Amniotic epithelial cell (primary cell): ENCODE data around the gene CRY1.
"Not testable (repeated sequence)": the region's sequence is repeated elsewhere in the genome, so short reads cannot be mapped to it uniquely, and the experiment has no call there.

Source experiments
- DNase-seq: peaks from one replicate; pipeline ENCODE4 v3.0.0-alpha.2; 2010; ENCODE audit warnings: low read depth

CRY1 gene

DNA sequence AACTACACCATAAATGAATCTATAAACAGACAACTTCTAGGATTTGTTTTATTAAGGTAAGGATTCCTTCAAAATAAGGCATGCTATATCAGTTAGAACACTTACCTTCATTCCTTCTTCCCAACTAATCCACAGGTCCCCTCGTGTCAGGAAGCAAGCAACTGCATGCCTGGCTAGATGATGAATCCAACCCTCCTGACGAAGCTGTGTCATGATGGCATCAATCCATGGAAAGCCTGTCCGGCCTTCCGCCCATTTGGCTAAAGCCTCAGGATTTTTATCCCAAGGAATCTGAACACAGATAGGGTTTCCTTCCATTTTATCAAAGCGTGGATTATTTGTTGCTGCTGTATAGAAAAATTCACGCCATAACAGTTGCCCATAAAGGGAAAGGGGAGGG, 93.9 kb downstream of the CRY1 start:
- peak; percentile 81 for DNase-seq

DNA sequence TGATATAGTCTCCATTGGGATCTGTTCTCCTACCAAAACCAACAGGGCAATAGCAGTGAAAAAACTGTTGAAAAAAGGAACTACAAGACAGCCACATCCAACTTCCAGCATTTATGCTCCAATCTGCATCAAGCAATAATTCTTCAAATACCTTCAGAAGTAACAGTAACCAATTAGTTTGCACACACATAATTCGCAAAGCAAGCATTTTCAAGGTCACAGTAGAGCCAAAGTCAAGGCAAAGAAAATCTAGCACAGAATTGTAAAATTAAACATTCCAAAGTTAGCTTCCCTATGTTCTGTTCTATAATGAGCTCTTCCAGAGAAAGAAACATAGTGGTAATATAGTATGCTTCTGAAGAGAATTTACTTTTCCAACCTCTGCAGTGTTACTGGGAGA, 95.4 kb downstream of the CRY1 start:
- DNase-seq: no peak

DNA sequence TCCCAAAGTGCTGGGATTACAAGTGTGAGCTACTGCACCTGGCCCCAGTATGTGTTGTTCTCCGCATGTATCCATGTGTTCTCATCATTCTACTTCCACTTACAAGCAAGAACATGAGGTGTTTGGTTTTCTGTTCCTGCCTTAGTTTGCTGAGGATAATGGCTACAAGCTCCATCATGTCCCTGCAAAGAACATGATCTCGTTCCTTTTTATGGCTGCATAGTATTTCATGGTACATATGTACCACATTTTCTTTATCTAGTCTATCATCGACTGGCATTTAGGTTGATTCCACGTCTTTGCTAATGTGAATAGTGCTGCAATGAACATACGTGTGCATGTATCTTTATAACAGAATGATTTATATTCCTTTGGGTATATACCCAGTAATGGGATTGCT, 97.2 kb downstream of the CRY1 start:
- not testable (repeated sequence) for DNase-seq

DNA sequence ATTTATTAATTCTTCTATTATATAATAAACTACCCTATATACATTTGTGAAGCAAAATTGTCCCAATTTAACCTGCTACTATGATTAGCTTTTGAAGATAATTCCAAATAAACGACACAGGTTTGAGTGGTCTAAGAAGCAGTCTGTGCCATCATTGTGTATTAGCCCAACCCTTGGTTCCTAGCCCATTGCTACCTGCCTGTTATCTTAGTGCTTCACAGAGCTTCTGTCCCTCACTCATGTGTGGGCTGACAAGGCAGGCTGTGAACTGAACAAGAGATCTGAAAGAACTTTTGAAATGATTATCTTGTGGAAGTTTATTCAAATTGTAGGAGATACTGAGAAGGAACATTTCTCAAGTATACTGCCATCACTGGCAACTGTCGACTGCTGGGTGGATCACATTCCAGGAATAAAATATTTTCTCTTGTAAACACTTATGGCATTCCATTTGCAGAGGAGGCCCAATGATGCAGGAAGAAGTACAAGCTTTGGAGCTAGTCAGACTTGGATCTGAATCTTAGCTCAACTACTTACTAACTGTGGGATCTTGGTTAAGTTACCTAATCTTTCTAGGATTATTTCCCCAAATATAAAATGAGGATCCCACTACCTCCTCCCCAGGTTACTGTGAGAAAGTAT, 98.6 kb downstream of the CRY1 start:
- peak; percentile 76 for DNase-seq

DNA sequence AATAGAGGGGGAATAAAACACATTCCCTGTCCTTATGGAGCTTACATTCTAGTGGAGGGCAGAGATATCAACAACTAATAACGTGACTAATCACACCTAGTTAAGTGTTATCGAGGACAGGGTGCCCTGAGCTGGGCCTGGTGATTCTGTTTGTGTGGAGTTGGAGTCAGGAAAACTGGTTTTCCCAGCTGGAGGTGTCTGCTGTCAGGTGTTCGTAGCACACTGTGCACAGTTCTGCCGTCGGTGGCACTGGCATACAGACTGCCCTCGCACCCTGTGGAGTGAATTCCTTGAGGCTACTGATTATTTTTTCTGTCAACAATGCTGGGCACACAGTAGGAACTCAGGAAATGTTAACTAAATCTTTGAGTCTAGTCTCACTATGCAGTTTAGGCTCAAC, 105.5 kb downstream of the CRY1 start:
- DNase-seq: no peak

DNA sequence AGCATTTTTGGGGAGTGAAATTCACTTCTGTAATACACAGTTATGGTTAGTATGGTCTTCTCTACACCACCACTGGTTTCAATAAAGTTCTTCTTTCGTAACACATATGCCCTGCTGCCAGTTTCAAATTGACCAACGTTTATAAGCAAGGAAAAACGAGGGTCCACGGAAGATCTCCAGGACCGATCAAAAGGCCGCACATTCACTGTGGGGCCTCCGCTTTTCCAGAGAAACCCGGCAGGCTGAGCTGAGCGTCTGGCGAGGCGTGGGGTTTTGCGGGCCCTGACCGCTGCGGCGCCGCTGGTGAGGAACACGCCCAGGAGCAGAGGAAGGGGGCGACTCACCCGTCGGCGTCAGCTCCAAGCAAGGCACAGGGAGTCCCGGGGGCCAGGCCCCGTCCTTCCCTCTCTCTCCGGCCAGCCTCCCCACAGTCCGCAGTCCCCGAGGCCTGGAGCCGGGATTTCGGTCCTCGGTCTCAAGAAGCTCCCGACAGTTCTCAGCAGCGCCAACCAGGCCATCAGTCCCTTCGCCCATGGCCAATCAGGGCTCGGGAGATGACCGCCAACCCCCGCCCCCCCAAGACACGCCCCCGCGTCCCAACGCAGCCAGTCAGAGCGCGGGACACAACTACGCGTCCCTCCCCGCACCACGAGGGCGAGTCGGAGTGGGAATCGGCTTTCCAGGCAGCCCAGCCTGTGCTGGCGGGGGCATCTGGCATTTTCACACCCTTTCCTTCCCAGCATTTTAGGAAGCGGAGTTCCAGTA, 106.5 kb downstream of the CRY1 start, which contains the start of gene MTERF2:
Gene MTERF2 (minus strand): TSS at position 522 of the 765 bp plus-strand sequence. CDS start 8,432 bp downstream, outside the sequence.
- DNase-seq: peak; percentile 91

DNA sequence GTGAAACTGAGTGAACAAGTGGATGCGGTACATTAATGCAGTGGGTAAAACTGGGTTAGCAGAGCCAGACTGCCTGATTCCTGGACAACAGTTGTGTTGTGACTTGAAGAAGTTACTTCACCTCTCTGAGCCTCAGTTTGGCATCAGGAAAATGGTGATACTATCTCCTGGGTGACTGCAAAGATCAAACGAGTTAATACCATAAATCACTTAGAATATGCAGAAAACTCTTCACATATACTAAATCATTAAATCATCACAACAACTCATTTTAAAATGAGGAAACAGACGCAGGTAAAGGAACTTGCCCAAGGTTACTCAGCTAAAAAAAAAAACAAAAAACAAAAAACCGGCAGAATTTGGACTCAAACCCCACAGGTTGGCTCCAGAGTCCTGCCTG, 107.2 kb downstream of the CRY1 start:
- DNase-seq: no peak

DNA sequence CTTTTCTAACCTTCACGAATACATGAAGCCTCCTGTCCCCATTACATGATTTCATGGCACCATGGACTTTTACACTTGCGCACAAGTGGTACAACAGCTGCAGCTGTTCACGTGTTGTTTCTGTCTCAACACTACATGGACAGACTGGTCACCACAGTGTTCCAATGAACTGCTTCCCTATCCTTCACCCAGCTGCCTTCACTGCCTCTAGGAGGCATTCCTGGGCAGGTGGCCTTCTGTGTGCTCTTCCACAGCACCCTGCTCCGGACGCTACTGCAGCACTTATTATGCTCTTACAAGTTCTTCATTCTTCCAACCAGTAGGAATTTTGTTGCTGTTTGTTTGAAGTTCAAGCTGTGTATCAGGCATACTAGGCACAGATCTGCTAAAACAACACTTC, 107.9 kb downstream of the CRY1 start:
- DNase-seq: no peak

DNA sequence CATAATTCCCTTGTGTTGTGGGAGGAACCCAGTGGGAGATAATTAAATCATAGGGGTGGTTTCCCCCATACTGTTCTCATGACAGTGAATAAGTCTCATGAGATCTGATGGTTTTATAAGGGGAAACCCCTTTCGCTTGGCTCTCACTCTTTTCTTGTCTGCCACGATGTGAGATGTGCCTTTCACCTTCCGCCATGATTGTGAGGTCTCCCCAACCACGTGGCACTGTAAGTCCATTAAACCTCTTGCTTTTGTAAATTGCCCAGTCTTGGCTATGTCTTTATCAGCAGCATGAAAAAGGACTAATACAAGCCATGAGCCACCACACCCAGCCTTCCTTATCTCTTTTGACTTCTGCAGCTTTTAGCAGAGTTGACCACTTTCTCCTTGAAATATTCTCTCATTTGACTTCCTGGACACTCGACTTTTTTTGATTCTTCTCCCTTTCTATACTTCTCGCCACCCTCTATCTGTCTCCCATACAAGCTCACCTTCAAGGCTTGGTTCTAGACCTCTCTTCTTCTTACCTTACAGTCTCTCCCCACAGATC, 108.7 kb downstream of the CRY1 start:
- no peak for DNase-seq

DNA sequence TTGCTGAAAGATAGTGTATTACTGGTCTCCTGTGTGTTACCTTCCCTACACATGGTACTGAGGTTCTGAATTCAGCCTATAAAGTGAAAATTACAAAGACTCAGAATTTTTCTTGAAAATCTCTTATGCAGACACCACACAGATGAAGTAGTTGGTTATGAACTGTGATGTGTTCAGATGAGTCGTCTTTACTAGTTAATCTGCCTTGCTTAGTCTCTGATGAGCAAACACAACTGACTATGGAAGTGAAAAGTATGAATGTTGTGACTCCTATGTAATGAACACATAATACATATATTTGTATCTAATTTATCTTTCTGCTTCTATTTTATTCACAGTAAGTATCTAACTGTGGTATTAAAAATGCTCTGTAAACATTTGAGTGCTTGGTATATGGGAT, 111.1 kb downstream of the CRY1 start:
- DNase-seq: no peak

DNA sequence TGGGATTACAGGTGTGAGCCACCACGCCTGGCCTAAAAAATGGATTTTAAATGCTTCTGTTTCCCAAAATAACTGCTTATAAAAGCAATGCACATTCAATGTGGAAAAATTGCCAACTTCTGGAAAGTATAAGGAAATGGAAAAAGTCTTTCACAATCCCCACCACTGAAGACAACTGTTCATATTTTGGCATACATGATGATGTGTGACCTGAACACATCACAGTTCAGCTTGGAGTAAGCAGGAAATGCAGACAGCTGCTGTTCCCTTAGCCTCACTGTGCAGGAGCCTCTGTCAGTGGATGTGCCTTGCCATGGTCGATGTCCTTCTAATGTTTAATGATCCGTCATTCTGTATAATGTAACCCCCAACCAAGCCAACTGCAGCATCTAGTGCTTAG, 111.6 kb downstream of the CRY1 start:
- DNase-seq: no peak

DNA sequence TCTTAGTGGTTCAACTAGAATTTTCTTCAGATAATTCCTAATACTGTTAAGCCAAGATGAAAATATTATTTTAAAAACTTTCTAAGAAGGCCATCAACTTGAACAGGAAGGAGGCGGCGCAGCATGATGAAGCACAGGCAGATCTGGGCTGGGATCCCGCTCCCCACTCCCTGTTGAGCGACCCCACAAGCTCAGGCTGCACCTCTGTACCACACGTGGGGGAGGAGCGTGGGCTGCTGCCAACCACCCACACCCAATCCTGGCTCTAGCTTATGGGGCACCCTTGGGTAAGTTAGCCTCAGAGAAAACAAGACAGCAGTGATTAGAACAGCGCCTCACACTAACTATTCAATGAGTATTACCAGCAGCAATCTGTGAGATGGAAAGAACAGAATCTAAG, 112.4 kb downstream of the CRY1 start:
- no peak for DNase-seq

DNA sequence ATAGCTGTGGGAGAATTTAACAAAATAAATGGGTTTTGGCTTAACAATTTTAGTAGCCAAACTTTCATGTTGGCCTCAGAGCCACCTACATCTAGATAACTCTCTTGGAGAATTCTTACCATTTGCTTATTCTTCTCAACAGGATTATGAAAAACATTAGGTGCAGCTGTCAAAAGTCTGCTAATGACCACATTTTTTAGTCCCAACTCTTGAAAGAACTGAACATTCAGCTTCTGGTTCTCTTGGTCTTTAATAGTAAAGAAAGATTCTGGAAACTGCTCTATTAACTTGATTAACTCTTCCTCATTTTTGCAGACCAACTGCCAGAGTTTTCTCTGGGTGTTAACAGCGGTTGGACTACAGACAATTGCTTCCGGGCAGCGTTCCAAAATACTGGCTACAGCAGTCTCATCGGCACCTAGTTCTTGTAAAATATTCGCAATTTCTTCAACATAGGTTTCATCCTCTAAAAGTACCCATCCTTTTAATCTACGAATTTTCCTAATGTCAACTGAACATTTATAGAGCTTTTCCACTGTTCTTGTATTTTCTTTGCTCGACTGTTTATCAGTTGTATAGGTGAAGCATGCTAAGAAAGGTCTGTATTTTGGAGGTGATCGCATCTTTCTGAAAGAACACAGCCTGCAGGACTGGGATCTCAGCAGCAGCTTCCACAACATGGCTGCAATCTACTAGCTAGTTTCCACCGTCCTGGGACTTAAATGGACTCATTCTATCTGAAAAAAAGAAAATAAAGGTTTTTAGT, 115.1 kb downstream of the CRY1 start:
- DNase-seq: no peak

DNA sequence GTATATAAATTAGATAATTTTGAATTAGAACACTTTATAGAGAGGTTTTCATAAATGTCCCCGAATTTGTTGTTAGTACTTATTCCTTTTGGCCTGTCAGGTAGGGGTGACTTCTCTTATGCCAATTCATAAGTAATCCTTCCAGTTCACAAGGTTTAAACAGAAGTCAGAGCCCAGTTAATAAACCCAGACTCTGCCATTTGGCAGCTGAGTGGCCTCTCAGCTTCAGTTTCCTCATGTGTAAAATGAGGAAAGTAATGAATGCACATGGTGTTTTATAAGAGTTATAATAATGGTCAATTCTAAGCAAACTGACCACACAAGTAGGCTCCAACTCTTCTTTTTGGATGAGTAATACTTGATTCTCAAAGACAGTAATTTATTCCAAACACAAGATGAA, 116.7 kb downstream of the CRY1 start:
- no peak for DNase-seq

DNA sequence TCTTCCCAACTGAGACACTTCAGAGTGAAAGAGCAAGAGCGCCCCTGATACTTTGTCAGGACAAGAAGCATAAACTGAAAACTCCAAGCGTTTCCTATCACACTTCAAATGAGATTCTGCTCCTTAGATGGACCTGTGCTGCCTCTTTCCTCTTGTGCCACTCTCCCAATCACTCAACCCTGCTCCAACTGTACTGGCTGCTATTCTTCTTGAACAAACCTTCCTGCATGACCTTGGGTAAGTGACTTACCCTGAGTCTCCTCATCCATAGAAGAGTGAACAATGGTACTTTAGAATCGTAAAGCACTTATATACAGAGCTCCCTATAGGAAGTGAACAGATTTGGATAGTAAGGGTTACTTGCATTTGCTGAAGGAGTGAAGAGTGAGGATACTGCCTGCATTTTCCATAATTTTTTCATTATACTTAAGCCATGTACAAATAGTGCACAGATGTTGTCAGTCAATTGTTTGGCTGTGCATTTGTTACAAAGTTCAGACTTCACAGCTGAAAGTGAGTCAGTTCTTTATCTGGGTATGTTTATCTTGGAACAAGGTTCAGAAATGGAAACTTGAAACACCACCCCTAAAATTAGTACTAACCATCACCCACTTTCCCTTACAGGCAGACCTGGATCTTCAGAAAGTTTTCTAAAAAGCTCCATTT, 117.2 kb downstream of the CRY1 start:
- DNase-seq: peak; percentile 60

DNA sequence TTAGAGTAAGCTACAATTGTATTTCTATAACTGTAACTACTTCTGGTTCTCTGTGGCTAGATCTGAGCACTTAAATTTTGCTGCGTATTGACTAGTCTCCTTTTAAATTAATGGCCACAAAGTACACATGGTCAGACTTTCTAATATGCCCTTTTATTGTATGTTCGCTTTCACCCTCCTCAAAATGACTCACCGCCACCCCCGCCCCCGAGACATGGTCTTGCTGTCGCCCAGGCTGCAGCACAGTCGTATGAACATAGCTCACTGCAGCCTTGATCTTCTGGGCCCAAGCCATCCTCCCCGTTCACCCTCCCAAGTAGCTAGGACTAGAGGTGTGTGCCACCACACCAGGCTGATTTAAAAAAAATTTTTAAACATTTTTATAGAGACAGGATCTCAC, 118.3 kb downstream of the CRY1 start:
- no peak for DNase-seq

DNA sequence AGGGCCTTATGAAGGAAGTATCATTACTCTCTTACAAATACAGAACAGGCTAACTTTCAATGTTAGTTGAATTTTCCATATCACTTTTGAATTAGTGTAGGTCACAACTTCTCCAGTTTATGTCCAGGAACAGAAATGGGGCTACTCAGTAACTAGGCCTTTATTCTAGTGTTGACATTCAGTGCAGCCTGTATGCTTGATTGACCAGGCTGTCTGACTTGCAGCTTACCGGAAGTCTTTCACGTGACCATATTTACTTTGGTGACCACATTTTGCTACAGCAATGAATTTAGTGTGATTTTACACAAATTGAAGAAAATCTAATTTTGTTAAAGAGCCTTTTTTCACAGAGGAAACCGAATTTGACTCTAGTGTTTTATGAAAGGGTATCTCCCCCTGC, 118.8 kb downstream of the CRY1 start:
- no peak for DNase-seq

DNA sequence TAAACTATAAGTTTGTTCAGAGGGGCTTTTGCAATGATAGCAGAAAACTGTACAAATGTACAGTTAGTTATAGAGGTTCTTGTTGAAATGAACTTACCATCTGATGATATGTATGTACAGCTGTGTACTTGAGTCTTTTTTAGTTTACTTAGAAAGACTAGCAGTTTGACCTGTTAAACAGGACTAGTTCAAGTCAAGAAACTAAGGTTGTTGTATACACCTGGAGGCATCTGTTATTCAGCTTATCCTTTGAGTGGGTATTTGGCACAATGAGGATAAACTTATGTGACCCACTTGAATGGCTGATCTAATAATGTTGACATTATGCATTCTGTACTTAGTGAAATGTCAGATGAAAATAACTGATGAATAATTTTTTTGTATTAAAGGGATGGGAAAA, 119.8 kb downstream of the CRY1 start:
- no peak for DNase-seq

DNA sequence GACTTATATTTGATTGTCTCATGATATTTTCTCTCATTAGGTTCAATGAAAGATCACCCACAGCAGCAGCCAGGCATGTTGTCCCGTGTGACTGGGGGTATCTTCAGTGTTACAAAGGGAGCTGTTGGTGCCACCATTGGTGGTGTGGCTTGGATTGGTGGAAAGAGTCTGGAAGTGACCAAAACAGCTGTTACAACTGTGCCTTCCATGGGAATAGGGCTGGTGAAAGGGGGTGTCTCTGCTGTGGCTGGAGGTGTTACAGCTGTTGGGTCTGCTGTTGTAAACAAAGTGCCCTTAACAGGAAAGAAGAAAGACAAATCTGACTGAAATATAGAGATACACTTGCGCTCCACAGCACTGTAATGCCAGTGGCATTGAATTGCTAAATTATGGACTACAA, 122.3 kb downstream of the CRY1 start:
- no peak for DNase-seq

DNA sequence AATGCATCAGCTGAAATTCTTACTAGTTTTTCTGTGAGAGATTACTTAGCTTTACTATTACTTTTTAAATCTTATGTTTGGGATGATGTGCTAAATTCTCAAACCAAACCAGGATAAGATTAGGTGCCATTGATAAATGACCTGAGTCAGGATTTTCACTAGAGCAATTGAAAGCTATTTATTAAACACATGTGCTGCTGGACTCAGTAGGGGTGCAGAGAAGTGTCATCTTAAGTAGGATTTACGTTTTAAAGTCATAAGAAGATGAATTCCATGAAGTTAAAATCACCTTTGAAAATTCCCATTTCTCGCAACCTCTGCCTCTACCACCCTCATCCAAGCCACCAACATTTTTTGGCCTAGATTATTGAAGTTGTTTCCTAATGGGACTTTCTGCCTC, 128.8 kb downstream of the CRY1 start:
- DNase-seq: no peak

DNA sequence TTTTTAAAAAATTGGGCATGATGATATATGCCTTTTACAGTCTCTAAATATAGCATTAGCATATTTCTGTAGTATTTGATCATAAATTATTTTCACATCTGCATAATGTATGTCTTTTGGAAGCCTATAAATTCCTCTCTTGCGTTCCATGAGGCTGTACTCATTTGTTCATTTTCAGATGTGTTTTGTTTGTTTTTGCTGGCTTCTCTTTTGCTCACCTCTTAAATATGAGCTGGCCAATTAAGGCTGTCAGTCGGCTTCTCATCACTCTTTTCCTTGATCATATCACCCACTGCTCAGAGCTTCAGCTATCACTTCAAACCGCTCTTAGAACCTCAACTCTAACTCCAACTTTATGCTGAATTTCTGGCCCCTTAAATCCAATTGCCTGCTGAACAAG, 131.1 kb downstream of the CRY1 start:
- DNase-seq: no peak

DNA sequence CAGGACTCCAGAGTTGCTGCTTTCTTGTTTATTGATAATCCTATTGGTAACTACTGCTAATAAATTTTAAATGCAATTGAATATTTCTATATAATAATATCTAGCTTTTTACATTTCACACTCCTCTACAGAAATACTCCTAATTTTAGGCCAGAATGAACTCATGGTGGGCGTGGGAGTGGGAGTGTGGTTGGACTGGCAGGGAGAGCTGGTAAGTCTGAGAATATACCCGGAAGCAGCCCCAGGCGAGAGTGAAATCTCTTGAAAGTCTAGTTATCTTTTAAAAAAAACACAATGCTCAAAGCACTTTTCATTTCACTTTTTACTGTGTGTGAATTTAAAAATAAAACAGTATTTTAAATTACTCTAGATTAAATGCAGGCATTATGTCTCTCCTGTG, 132.9 kb downstream of the CRY1 start:
- DNase-seq: peak; percentile 34
